Measurements from ENCODE around the gene SAPCD2.

The SAPCD2 gene

GRCh38 chr9:137028263-137029057, 41.9 kb downstream of the SAPCD2 start:
- TF ChIP-seq, protein P1, sequence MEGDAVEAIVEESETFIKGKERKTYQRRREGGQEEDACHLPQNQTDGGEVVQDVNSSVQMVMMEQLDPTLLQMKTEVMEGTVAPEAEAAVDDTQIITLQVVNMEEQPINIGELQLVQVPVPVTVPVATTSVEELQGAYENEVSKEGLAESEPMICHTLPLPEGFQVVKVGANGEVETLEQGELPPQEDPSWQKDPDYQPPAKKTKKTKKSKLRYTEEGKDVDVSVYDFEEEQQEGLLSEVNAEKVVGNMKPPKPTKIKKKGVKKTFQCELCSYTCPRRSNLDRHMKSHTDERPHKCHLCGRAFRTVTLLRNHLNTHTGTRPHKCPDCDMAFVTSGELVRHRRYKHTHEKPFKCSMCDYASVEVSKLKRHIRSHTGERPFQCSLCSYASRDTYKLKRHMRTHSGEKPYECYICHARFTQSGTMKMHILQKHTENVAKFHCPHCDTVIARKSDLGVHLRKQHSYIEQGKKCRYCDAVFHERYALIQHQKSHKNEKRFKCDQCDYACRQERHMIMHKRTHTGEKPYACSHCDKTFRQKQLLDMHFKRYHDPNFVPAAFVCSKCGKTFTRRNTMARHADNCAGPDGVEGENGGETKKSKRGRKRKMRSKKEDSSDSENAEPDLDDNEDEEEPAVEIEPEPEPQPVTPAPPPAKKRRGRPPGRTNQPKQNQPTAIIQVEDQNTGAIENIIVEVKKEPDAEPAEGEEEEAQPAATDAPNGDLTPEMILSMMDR (IDR thresholded peaks at IDR 0.05; ENCODE audit: insufficient read depth, low read length, poor library complexity, severe bottlenecking), result peak; percentile 65
- DNase-seq (ENCODE audit: extremely low read depth, insufficient read length), result peak; percentile 70
- Histone ChIP-seq H3K4me3 (replicated peaks; ENCODE audit: low read depth, low read length) (peak overlapping the region; percentile 55), H3K36me3 (ENCODE audit: control insufficient read depth, insufficient read depth, low read length) (no peaks in the 10 kb centered on the region), H3K27me3 (replicated peaks; ENCODE audit: control insufficient read depth, insufficient read depth, low read length) (no peaks in the 10 kb centered on the region; the same call in 1 of the 2 replicates)

- no peak for DNase-seq (ENCODE audit: extremely low read depth, insufficient read length)
- no peaks in the 10 kb centered on the region for H3K36me3 ChIP-seq (ENCODE audit: control insufficient read depth, insufficient read depth, low read length)
Measured at GRCh38 chr9:137027369-137028262, 42.7 kb downstream of the SAPCD2 start, which contains the start of gene ABCA2. Gene ABCA2, minus strand, starts transcription at chr9:137028237. Its CDS starts 97 bp downstream, at chr9:137028140.

GRCh38 chr9:137026828-137027227, 43.5 kb downstream of the SAPCD2 start:
- Histone ChIP-seq H3K4me3 (replicated peaks; ENCODE audit: low read depth, low read length) (no peak overlapping the region), H3K36me3 (ENCODE audit: control insufficient read depth, insufficient read depth, low read length) (no peaks in the 10 kb centered on the region), H3K27me3 (replicated peaks; ENCODE audit: control insufficient read depth, insufficient read depth, low read length) (no peaks in the 10 kb centered on the region; the same call in 1 of the 2 replicates)
- DNase-seq (ENCODE audit: extremely low read depth, insufficient read length), result no peak
- TF ChIP-seq, protein P1 (IDR thresholded peaks at IDR 0.05; ENCODE audit: insufficient read depth, low read length, poor library complexity, severe bottlenecking), result no peak

More at GRCh38 chr9:137027369-137028262, 42.7 kb downstream of the SAPCD2 start, which contains the start of gene ABCA2:
- peak within 1 kb of the TSS; percentile 55 for H3K4me3 ChIP-seq (replicated peaks; ENCODE audit: low read depth, low read length)
- TF ChIP-seq, protein P1 (IDR thresholded peaks at IDR 0.05; ENCODE audit: insufficient read depth, low read length, poor library complexity, severe bottlenecking), result no peak
- H3K27me3 ChIP-seq (replicated peaks; ENCODE audit: control insufficient read depth, insufficient read depth, low read length), result no peaks in the 10 kb centered on the region; the same call in 1 of the 2 replicates

- no peak overlapping the region for H3K4me3 ChIP-seq (replicated peaks; ENCODE audit: low read depth, low read length)
- no peak for DNase-seq (ENCODE audit: extremely low read depth, insufficient read length)
Measured at GRCh38 chr9:137026384-137026783, 44.0 kb downstream of the SAPCD2 start.

GRCh38 chr9:137025517-137025966, 44.8 kb downstream of the SAPCD2 start:
- TF ChIP-seq, protein P1 (IDR thresholded peaks at IDR 0.05; ENCODE audit: insufficient read depth, low read length, poor library complexity, severe bottlenecking), result no peak
- DNase-seq (ENCODE audit: extremely low read depth, insufficient read length), result no peak
- H3K4me3 ChIP-seq (replicated peaks; ENCODE audit: low read depth, low read length), result no peak overlapping the region

More at GRCh38 chr9:137026384-137026783, 44.0 kb downstream of the SAPCD2 start:
- Histone ChIP-seq H3K36me3 (ENCODE audit: control insufficient read depth, insufficient read depth, low read length) (no peaks in the 10 kb centered on the region), H3K27me3 (replicated peaks; ENCODE audit: control insufficient read depth, insufficient read depth, low read length) (no peaks in the 10 kb centered on the region; the same call in 1 of the 2 replicates)
- TF ChIP-seq, protein P1 (IDR thresholded peaks at IDR 0.05; ENCODE audit: insufficient read depth, low read length, poor library complexity, severe bottlenecking), result no peak

More at GRCh38 chr9:137025517-137025966, 44.8 kb downstream of the SAPCD2 start:
- no peaks in the 10 kb centered on the region for H3K36me3 ChIP-seq (ENCODE audit: control insufficient read depth, insufficient read depth, low read length)
- no peaks in the 10 kb centered on the region; the same call in 1 of the 2 replicates for H3K27me3 ChIP-seq (replicated peaks; ENCODE audit: control insufficient read depth, insufficient read depth, low read length)
